PC-3 (cell line): ENCODE measurements around the gene SUSD2.

Experiments used
- CTCF ChIP-seq: fragments of 300-600 bp; sonication (generic); conservative IDR thresholded peaks from 2 replicates; pipeline ENCODE4 v1.5.1; 2017; ENCODE audit warnings: antibody characterized with exemption, low read depth, mild to moderate bottlenecking, low read length
- EZH2 ChIP-seq: fragments of 300-600 bp; sonication (generic); IDR thresholded peaks from one replicate; pipeline ENCODE4 v1.6.1; 2017; ENCODE audit warnings: antibody characterized with exemption, mild to moderate bottlenecking, low read length; ENCODE audit not compliant: unreplicated experiment
- EZH2phosphoT487 ChIP-seq: fragments of 300-600 bp; sonication (generic); IDR thresholded peaks from 2 replicates; pipeline ENCODE4 v1.6.1; 2018; ENCODE audit warnings: mild to moderate bottlenecking, antibody characterized with exemption, low read length, borderline replicate concordance

GRCh38 chr22:24232725-24233124, 51.4 kb downstream of the SUSD2 start:
- TF ChIP-seq CTCF = no peak
- TF ChIP-seq EZH2phosphoT487 = no peak
- no peak for TF ChIP-seq EZH2
